HG03571 (cell line): Measurements from ENCODE around the gene UBASH3B.

Experiments
- ATAC-seq: cut with Tn5 transposase; IDR thresholded peaks from one replicate; pipeline ENCODE4 v1.9.1; 2021; ENCODE audit not compliant: unreplicated experiment

UBASH3B gene

GRCh38 chr11:122677256-122677655 lies 21.7 kb downstream of the UBASH3B start:
- ATAC-seq = no peak

- ATAC-seq = no peak
Observed at GRCh38 chr11:122678406-122678805, 22.9 kb downstream of the UBASH3B start.

GRCh38 chr11:122679466-122679865 lies 23.9 kb downstream of the UBASH3B start:
- no peak for ATAC-seq

DNA sequence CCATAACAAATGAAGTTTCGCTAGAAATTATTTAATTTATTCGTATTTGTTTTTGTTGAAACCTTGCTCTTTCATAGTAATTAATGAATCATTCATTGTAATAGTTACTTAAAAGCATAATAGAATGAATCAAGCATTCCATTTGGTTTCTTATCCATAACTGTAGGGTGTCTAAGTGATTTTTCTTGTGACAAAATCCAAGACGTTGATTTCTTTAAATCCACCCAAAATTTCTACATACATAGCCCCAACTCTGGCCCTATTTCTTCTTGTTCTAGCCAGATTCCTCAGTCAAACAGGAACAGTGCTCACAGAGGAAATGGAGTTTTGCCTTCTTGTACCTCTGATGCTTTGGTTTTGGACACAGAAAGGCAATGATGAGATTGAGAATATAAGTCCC lies 25.5 kb downstream of the UBASH3B start:
- ATAC-seq = no peak

- no peak for ATAC-seq
Observed at GRCh38 chr11:122681735-122682134, 26.2 kb downstream of the UBASH3B start.

DNA sequence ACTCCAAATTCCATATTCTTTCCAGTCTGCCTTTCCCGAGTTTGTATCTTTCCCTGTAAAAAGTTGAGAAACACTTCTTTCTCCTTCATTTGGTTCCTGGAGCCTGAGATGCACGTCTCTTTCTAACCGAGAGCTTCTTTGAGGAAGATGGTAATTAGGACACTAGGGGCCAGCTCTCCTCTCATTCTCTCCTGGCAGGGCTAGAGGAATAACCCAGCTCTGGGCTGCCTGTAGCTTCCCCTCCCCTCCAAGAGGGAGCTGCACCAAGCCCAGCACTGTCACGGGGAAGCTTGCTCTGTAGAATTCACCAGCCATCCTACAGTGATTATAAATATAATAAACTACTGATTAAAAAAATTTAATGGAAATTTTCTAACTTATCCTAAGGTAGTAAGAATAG lies 26.9 kb downstream of the UBASH3B start:
- no peak for ATAC-seq

DNA sequence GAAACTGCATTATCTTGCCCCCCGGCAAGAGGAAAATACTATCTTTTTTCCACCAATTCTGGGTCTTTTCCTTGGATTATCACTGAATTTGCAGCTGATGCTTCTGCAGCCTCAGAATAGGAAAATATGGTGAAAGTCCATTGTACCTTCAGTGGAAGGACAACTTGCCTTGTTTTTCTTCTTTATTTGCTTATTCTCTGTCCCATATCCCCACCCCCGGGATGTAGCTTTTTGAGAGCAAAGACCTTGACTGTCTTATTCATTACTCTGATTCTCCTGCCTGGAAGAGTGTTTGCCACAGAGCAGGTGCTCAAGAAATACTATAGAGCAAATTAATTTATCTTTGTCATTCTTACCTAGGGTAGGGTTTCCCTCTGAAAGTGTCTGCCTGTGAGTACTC lies 29.5 kb downstream of the UBASH3B start:
- ATAC-seq = no peak

- ATAC-seq = no peak
Observed at GRCh38 chr11:122686111-122686510, 30.6 kb downstream of the UBASH3B start.

DNA sequence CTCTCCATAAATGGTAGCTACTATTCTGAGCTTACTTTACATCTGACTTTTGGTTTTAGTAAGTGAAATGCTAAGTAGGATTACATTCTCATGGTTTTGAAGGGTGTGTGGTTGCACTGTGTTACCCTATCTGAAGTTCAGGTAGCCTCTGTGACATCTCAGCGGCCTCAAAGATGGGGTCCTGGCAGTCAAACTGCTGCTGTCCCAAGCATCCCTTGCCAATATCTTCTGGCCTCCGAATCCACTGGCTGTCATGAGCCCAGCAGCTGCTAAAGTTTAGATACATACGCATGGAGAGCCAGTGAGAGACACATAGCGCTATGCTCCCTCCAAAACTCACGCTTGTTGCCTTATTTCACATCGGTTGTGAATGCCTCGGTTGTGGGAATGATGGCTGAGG lies 34.9 kb downstream of the UBASH3B start:
- ATAC-seq = no peak

DNA sequence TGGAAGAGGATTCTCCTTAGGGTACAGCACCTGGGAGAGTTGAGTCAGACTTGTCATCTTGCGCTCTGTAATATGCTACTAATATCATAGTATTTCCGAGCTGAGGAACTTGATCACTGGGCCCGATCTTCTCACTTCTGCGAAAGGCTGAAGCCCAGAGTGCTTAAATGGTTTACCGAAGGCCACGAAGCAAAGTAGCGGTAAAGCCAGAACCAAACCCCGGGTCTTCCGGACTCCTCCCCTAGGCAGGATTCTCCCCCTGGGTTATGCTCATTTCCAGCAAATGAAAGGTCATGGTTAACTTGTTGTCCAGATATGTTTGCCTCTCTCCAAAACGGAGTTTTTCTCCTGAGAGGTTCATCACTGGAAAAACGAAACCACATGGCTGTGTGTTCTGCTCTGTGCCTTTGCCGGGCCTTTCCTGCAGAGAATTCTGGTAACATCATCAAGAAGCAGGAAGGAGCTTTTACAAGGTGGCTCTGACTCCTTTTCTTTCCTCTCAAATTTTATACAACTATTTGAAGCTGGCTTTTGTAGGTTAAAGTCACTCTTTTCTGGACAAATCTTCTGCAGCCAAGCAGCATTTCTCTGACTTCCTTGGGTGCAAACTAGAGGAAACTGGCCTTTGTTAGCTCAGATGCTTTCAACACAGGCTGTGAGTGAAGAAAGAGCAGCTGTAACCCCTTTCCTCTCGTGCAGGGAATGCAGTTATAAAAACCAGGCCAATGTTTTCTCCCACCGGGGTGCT lies 35.5 kb downstream of the UBASH3B start:
- ATAC-seq = no peak

- no peak for ATAC-seq
Observed at GRCh38 chr11:122691549-122692150, 36.1 kb downstream of the UBASH3B start.

GRCh38 chr11:122692444-122692843 lies 36.9 kb downstream of the UBASH3B start:
- no peak for ATAC-seq

- ATAC-seq = no peak
Observed at GRCh38 chr11:122695076-122695615, 39.6 kb downstream of the UBASH3B start.

GRCh38 chr11:122696662-122697061 lies 41.1 kb downstream of the UBASH3B start:
- ATAC-seq = no peak

DNA sequence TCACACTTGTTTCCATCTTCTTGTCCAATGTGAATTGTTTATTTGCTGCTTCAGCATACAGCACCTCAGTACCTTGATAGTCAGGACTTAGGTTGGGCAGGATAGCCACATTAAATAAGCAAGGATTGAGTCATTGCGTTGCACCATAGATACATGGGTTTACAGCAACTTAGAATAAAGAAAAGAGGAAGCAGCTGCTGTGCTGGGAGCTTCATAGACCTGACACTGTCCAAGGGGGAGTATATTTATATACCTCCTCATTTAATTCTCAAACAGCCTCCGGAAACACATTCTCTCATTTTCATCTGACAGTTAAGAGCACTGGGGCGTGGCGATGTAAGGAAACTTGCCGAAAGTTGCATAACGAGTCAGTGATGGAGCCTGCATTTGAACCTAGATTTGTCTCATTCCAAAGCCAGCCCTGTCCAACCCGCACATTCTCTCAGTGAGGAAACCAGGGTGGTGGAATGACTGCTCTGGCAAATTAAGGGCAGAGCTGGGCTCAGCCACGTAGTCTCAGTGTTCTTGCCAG lies 42.2 kb downstream of the UBASH3B start:
- ATAC-seq = peak; percentile 73

DNA sequence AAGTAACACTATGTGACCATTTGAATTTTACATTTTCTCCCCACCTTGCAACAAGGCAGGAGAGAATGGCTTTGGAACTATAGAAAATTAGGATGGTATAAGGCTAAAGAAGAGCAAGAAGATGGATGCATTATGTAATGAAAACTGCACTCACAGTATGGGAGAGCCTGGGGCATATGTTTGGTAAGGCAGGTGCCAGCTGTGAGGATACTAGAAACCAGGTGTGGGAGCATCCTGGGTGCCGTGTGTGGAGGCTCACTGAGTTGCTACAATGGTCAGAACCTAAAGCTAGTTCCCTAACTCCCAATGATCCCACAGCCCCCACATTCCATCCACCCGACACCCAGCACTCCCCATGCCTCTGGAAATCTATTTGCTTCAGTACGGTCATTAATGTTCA lies 42.9 kb downstream of the UBASH3B start:
- ATAC-seq = no peak

DNA sequence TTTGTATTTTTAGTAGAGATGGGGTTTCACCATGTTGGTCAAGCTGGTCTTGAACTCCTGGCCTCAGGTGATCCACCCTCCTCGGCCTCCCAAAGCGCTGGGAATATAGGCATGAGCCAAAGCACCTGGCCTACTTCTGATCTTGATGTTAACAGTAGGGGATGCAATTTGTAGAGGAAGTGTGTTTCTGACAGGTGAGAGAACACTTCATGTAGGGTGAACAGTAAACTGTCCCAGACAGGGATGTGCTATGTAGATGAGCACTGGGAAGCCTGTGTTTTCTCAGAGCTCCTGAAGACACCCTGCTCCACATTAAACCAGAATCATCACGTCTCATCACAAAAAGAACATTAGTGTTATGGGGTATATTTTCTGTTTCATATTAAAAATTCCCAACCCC lies 45.1 kb downstream of the UBASH3B start:
- ATAC-seq = no peak

GRCh38 chr11:122701143-122701542 lies 45.6 kb downstream of the UBASH3B start:
- ATAC-seq = no peak

- no peak for ATAC-seq
Observed at GRCh38 chr11:122703541-122704272, 48.2 kb downstream of the UBASH3B start.

- no peak for ATAC-seq
Observed at GRCh38 chr11:122705396-122705795, 49.9 kb downstream of the UBASH3B start.

GRCh38 chr11:122706291-122707088 lies 51.0 kb downstream of the UBASH3B start:
- no peak for ATAC-seq
